Measurements from ENCODE around the gene CSRNP2. TPM values are rescaled to one million over a fixed set of nuclear protein-coding genes. Genes with fewer than 3 reads are reported as not detected.
"Not testable (repeated sequence)": the region's sequence is repeated elsewhere in the genome, so short reads cannot be mapped to it uniquely, and the experiment has no call there.

Gene CSRNP2, protein sequence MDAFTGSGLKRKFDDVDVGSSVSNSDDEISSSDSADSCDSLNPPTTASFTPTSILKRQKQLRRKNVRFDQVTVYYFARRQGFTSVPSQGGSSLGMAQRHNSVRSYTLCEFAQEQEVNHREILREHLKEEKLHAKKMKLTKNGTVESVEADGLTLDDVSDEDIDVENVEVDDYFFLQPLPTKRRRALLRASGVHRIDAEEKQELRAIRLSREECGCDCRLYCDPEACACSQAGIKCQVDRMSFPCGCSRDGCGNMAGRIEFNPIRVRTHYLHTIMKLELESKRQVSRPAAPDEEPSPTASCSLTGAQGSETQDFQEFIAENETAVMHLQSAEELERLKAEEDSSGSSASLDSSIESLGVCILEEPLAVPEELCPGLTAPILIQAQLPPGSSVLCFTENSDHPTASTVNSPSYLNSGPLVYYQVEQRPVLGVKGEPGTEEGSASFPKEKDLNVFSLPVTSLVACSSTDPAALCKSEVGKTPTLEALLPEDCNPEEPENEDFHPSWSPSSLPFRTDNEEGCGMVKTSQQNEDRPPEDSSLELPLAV
- total RNA-seq = 21.0 TPM

DNA sequence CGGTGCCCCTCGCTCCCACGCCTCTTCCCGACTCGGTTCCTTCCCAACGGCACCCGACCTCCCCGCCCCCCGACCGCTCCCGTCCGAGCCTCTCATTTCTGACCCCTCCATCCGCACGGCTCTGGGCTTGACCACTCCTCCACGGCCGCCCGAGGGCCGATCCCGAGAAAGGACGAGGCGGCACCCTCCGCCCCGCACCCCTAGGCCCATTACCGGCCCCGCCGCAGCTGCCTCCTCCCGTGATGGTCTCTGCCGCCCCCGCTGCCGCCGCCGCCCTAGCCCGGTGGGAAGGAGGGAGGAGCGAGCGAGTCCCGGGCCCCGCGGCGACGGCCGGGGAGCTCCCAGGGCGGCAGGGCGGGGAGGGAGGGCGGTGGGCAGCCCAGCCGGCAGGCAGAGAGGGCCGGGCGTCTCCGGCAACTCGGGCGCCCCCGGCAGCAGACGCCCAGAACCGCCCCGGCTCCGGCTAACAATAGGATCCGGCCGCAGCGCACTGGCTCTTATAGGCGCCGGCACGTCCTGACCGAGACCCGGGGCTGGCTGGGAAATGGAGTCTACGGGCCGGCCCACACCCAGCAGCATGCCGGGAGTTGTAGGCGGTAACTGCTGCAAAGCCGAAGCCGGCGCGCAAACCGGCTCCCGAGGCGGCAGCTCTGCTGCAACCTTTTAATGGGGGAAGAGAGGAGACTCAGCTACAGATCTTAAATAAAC lies at the start of gene CSRNP2:
CSRNP2 (minus strand) TSS at position 471 of the 708 bp plus-strand sequence. CDS start 7,035 bp downstream, outside the sequence.
- peak; percentile 98 for DNase-seq

DNA sequence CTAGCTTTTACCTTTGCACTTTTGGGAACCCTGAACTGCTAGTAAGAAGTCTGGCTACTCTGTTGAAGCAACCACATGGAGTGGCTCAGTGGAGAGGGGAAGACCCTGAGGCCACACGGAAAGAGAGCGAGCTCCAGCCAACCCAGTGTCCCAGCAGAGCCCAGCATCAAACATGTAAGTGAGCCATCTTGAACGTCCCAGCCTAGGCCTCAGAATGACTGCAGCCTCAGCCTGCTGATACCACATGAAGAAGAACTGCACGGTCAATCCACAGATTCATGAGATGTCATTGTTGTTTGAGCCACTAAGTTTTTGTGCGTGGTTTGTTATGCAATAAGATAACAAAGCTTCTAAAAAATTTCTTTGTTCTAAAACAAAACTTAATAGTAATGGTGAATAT lies 49.3 kb upstream of the CSRNP2 start:
- DNase-seq = no peak

DNA sequence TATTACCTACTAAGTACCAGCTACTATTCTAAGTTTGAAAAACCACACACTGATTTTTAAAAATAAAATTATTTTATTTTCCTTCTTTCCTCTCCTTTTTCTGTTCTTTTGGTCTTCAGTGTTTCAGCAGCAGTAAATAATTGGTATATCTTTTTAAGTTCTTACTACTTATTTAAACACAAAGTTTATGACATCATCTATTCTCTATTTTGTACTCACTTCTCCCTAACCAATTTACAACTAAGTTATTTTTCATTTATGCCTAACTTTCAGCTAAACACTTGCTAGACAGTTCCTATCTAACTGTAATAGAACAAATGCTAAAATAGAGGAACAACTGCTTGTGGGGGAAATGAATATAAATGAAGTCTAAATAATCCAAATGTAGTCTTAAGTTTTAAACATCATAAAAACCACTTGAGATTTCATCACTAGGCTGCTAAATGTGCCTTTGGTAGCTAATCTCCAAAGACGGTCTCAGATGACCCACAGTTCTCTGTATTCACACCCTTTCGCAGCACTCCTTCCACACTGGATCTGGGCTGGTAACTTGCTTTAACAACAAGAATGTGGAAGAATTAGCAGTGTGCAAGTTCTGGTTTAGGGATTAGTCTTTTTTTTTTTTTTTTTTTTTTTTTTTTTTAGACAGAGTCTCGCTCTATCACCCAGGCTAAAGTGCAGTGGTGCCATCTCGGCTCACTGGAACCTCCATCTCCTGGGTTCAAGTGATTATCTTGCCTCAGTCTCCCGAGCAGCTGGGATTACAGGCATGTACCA lies 48.5 kb upstream of the CSRNP2 start:
- DNase-seq = no peak

DNA sequence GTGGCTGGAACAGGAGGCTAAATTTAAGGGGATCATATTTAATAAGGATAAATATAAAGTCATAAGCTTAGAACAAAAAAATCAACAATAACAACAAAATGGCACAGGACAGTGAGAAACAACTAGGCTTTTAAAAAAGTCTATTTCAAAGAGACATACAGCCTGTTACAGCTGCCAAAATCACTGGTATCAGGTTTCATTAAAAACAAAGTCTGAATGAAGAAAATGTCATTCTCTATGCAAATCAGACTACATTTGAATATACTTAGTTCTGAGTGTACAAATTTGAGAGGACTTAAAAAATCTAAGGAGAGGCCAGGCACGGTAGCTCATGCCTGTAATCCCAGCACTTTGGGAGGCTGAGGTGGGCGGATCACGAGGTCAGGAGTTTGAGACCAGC lies 45.5 kb upstream of the CSRNP2 start:
- no peak for DNase-seq

DNA sequence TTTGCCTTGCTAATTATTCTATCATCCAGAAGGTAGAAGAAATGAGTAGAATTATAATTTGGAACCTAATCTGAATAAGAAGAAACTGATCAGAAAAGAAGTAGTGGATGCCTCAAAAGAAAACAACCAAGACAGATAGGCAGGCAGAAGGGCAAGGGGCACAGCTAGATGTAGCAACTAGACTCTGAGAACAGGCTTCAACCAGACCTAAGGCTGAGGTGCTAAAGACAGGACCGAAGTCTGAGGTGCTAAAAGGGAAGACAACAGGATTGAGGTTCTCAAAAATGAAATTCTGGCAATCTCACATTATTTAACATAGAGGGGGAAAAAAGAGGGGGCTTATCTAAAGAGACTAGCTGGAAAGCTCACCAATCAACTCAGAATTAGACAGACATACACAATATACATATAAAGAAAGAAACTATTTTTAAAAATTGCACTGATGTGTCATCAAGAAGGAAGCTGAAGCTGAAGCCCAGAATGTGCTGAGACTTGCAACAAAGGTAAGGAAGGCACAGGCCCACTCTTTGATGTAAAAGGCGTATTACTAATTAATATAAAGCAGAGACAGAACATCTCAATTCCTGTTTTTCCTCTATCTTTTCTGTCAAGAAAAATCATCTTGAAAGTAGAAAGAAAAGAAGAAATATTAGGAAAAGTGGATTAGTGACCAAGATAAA lies 43.8 kb upstream of the CSRNP2 start:
- no peak for DNase-seq

DNA sequence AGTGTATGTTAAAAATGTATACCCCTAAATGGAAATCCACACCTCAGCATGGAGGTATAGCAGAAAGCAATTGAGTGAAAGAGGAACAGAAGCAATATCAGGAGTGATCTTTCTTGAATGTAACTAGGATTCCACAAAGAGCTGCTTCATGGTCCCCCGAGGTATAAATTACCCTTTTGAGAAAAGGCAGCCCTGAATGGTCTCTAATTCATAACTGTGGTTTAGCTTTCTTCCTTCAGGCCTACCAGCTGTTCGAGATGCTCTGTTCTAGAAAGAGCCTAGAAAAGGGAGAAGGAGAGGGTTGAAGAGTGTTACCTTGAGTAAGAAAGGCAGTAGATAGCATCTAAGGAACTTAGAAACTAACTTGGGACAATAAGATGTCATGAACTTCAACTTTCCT lies 42.9 kb upstream of the CSRNP2 start:
- no peak for DNase-seq

DNA sequence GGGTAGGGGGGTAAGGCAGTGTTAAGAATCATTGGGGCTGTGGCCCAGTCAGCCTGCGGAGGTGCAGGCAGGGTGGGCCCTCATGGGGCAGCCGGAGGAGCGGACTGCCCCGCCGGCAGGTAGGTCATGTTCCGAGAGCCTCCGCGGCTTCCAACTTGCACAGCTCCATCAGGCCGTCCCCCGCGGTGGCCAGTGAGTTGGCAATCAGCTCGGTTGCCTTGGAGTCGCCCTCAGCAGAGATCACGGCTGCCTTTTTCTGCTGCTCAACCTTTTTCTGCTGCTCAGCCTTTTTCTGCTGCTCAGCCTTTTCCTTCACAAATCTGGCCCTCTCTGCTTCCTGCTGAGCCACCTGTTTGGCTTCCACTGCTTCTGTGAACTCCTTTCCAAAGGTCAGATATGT lies 41.1 kb upstream of the CSRNP2 start:
- DNase-seq = no peak

DNA sequence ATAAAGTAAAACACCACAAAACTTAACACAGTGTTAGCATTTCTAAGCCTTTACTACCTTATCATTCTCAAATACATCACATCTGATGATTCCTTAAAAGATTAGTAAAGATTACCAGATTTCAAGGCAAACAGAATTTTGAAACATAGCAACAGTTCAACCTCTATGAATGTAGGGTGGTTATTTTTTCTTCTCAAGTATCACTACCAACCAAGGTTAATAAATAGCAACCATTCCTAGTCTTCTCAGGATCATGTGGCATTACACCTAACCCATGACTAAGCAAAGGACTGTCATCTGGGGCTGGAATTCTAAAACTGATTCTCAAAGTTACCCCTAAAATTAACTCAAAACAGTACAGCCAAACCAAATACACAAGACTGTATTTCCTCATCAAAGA lies 39.4 kb upstream of the CSRNP2 start:
- no peak for DNase-seq

DNA sequence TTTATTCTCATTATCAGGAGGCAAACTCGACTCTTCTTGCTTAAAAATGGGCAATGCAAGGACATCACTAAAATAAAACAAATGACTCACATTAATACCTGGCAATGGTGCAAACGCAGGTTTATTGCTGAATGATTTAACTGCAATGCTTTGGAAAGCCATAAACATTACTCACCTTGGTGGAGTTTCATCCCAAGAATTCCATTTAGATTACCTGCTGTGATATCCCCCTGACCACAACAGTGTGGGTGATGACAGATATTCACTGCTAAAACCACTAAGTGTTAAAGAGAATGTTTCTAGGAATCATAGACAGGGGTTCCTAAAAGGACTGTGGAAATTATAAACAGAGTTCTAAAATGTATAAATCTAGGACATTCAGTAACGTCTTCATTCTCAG lies 35.3 kb upstream of the CSRNP2 start:
- no peak for DNase-seq

DNA sequence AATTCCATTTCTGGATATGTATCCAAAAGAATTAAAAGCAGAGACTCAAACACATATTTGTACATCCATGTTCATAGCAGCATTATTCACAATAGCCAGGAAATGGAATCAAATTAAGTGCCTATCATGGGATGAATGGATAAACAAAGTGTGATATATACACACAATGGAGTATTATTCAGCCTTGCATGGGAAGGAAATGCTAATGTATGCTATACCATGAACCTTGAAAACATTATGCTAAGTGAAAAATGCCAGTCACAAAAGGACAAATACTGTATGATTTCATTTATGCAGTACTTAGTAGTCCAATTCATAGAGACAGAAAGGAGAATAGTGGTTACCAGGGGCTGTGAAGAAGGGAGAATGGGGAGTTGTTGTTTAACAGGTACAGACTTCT lies 32.1 kb upstream of the CSRNP2 start:
- DNase-seq = no peak

DNA sequence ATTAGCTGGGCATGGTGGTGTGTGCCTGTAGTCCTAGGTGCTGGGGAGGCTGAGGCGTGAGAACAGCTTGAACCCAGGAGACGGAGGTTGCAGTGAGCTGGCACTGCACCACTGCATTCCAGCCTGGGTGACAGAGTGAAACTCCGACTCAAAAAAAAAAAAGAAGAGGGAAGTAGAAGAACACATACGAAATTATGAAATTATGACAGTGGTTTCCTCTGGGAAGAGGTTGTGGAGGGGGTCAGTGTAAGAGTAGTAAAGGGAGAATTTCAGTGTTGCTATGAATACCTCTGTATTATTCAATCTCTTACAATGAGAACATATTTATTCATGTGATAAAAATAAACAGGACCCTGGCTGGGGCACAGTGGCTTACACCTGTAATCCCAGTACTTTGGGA lies 24.7 kb upstream of the CSRNP2 start:
- no peak for DNase-seq

DNA sequence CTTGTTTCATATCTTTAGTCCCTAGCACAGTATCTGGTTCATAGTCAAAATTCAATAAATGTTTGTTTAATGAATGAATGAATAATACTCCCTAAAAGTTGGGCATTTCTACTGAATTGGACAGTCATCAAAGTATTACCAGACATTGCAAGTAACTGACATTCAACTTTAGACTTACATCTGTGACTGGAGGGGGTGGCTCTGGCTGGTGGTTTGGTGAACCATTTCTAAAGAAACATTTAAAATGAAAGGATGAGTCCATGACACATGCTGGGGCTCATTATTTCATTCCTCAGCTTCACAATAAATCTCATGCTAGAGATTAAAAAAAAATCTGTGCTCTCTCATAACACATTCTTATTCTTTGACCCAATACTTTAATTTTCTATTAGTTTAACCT lies 20.6 kb upstream of the CSRNP2 start:
- no peak for DNase-seq

DNA sequence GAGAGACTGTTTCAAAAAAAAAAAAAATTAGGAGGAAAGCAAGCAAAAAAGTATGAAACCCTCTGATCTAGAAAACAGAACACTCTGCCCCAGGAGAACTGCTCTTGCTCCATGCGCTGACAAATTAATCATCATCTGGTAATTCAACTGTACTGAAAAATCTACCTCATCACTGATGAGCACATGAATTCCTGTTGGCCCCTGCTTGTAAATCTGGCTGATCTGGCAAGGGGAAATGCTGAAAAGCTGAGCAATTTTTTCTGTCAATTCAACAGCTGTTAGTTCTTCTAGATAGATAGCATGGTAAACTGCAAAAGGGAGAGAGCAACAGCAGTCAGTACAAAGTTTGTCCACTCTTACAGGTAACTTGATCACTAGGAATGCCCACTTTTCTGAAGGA lies 15.2 kb upstream of the CSRNP2 start:
- DNase-seq = no peak

DNA sequence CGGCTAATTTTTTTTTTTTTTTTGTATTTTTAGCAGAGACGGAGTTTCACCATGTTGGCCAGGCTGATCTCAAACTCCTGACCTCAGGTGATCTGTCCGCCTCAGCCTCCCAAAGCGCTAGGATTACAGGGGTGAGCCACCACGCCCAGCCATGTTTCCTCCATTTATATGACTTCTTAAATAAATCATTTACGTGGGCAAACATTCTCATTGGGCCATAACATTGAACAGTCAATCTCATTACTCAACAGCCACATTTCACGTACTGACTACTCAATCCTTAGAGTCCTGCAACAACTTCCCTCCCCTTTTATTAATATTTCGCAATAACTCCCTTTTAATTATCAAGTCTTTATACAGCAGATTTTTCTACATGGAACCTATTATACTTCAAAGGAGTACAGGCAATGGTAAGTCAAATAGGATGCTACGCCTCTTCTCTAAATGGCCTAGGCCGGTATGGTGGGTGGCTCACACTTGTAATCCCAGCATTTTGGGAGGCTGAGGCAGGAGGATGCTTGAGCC lies 7.4 kb upstream of the CSRNP2 start:
- DNase-seq = no peak

DNA sequence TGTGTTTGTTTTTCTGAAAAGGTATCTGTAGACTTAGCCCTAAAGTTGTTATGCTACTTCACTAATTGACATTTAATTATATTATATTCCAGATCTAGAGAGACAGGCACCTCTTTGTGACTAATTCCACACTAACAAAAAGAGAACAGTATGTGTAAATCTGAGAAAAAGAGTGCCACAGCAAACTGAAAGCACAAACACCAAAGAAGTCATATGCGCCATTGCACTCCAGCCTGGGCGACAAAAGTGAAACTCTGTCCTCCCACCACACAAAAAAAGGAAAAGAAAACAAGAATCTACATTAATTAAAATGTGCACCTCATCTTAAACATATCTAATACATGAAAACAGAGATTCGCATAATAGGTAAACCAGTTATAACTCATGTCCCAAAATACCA lies 4.4 kb upstream of the CSRNP2 start:
- DNase-seq = no peak

DNA sequence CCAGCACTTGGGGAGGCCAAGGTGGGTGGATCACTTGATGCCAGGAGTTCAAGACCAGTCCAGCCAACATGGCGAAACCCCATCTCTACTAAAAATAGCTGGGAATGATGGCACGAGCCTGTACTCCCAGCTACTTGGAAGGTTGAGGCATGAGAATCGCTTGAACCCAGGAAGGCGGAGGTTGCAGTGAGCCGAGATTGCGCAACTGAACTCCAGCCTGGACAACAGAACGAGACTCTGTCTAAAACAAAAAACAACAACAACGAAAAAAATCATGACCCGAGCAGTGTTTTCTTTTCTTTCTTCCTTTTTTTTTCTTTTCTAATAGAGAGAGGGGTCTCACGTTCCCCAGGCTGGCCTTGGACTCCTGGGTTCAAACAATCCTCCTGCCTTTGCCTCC lies 3.5 kb upstream of the CSRNP2 start:
- no peak for DNase-seq

DNA sequence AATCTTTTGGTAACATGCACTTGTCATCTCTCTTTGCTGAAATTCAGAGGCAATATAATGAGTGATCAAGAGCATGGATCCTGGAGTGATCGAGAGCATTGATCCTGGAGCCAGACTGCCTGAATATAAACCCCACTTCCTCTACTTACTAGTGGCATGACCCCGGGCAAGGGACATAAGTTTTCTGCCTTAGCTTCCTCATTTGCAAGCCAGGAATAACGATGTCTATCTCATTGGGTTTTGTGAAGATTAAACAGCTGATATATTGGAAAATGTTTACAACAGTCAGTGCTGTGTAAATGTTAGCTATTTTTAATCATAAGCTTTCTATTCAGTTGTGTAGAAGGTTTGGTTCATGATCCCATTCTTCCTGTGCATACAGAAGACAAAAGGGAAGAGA lies 2.4 kb upstream of the CSRNP2 start:
- DNase-seq = no peak

DNA sequence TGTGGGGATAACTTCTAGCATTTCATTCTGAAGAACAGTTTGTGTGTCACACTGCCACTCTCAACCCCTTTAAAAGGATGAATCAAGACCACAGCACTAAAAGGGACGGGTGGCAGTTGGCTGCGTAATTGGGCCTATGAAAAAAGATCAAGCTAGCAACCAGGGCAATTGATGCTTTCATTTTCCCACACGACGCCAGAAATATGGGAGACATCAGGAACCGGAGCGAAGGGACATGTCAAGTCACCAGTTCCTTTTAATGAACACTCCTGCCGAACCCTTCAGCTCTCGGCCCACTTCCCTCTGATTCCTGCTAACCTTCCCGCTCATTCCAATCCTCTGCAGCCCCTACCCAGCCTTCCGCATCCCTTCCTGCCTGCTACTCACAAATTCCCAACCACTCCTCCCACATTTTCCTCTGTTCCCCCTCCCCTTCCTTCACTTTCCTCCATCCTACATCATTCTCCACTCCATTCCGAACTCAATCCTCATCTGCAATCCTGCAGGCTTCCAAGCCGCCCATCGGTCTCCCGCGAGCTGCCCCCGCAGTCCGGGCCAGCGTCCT lies 753 bp downstream of the CSRNP2 start:
- peak; percentile 70 for DNase-seq

DNA sequence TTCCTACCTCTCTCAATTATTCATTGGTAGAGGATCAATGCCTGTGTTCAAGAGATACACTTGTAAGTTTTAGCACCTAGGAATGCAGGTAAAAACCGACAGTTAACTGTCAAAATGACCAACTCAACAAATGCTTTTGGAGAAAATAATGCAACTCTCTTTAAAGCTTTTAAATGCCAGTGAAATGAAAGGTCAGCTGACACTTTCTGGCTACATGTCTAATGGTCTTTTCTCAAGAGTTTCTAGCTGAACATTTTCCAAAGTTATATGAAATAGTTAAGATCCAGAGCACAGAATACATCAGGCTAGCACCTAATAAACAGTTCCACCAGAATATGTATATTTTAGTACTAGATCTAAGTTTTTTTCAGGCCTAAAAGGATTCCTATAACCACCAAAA lies 2.0 kb downstream of the CSRNP2 start:
- no peak for DNase-seq

DNA sequence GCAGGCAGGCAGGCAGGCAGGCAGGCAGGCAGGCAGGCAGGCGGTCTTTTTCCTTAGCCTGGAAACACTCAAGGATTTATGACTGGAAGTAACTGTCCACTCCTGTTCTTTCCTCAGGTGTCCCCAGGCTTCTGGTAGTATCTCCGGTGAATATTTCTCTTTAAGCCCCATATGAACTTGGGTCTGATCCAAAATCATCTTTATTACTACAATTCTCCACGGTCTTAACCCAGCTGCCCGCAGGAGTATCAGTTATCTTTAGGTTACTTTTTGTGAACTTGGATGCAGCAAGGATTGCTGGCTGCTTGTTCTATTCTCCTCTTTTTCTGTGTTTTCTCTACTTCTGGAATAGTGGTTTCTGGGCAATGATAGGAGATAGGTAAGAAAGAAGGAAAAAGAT lies 3.3 kb downstream of the CSRNP2 start:
- DNase-seq = peak; percentile 32

DNA sequence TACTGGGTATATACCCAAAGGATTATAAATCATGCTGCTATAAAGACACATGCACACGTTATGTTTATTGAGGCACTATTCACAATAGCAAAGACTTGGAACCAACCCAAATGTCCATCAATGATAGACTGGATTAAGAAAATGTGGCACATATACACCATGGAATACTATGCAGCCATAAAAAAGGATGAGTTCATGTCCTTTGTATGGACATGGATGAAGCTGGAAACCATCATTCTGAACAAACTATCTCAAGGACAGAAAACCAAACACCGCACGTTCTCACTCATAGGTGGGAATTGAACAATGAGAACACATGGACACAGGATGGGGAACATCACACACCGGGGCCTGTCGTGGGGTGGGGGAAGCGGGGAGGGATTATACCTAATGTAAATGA lies 4.5 kb downstream of the CSRNP2 start:
- DNase-seq = not testable (repeated sequence)

DNA sequence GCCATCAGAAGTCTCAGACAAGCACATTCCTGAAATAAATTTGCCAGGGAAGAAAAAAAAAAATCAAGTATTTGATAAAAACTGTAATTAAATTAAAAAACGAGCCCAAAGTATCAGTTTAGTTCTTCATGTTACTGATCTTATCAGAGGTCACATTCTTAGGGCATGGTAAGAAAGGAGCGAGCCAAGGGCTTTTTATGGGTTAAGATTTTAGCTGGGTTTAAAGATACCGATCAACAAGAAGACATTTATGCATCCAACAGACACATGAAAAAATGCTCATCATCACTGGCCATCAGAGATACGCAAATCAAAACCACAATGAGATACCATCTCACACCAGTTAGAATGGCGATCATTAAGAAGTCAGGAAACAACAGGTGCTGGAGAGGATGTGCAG lies 5.0 kb downstream of the CSRNP2 start:
- DNase-seq = not testable (repeated sequence)

Measured in tongue (tissue), 2 donors.